ENCODE measurements around the gene PCDHGB4.

- TF ChIP-seq, protein P1, sequence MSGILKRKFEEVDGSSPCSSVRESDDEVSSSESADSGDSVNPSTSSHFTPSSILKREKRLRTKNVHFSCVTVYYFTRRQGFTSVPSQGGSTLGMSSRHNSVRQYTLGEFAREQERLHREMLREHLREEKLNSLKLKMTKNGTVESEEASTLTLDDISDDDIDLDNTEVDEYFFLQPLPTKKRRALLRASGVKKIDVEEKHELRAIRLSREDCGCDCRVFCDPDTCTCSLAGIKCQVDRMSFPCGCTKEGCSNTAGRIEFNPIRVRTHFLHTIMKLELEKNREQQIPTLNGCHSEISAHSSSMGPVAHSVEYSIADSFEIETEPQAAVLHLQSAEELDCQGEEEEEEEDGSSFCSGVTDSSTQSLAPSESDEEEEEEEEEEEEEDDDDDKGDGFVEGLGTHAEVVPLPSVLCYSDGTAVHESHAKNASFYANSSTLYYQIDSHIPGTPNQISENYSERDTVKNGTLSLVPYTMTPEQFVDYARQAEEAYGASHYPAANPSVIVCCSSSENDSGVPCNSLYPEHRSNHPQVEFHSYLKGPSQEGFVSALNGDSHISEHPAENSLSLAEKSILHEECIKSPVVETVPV (CRISPR knock-in tag; IDR thresholded peaks at IDR 0.05): no peak
- no peak for TF ChIP-seq ZNF70 (CRISPR knock-in tag; IDR thresholded peaks at IDR 0.05)
- no peak for TF ChIP-seq BACH2 (CRISPR knock-in tag; IDR thresholded peaks at IDR 0.05; ENCODE audit: borderline replicate concordance)
- no peak for TF ChIP-seq GLIS3 (CRISPR knock-in tag; IDR thresholded peaks at IDR 0.05)
- no peak for TF ChIP-seq CSDC2 (CRISPR knock-in tag; IDR thresholded peaks at IDR 0.05)
- no peak for TF ChIP-seq ZNF8 (CRISPR knock-in tag; IDR thresholded peaks at IDR 0.05)
- TF ChIP-seq, protein P2, sequence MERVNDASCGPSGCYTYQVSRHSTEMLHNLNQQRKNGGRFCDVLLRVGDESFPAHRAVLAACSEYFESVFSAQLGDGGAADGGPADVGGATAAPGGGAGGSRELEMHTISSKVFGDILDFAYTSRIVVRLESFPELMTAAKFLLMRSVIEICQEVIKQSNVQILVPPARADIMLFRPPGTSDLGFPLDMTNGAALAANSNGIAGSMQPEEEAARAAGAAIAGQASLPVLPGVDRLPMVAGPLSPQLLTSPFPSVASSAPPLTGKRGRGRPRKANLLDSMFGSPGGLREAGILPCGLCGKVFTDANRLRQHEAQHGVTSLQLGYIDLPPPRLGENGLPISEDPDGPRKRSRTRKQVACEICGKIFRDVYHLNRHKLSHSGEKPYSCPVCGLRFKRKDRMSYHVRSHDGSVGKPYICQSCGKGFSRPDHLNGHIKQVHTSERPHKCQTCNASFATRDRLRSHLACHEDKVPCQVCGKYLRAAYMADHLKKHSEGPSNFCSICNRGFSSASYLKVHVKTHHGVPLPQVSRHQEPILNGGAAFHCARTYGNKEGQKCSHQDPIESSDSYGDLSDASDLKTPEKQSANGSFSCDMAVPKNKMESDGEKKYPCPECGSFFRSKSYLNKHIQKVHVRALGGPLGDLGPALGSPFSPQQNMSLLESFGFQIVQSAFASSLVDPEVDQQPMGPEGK (CRISPR knock-in tag; IDR thresholded peaks at IDR 0.05; ENCODE audit: borderline replicate concordance): no peak
Measured at GRCh38 chr5:141398608-141399007, 11.1 kb downstream of the PCDHGB4 start.

Measured in SK-N-SH treated with all-trans-retinoic acid at 6 μM for 48 hours (cell line).